ENCODE results near the gene C10orf95.

The C10orf95 gene

DNA sequence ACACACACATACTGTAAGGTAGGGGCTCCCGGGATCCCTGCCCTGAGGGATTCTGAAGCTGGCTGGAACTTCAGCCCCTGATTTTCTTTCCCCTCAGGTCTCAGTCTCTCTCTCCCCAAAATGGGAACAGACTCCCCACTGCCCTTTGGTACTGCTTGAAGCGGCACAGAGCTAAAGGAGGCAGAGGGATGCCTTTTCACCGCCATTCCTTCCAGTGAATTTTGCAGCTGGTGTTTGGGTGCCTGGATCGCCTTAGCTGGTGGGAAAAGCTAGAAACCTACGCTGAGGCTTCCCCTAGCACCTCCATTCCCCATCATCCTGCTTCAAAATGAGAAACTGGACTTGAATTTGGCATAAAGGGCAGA is 16.2 kb downstream of the C10orf95 start:
- no peak overlapping the region for H3K4me3 ChIP-seq (ENCODE audit: low read depth, low read length)
- TF ChIP-seq, protein P1, sequence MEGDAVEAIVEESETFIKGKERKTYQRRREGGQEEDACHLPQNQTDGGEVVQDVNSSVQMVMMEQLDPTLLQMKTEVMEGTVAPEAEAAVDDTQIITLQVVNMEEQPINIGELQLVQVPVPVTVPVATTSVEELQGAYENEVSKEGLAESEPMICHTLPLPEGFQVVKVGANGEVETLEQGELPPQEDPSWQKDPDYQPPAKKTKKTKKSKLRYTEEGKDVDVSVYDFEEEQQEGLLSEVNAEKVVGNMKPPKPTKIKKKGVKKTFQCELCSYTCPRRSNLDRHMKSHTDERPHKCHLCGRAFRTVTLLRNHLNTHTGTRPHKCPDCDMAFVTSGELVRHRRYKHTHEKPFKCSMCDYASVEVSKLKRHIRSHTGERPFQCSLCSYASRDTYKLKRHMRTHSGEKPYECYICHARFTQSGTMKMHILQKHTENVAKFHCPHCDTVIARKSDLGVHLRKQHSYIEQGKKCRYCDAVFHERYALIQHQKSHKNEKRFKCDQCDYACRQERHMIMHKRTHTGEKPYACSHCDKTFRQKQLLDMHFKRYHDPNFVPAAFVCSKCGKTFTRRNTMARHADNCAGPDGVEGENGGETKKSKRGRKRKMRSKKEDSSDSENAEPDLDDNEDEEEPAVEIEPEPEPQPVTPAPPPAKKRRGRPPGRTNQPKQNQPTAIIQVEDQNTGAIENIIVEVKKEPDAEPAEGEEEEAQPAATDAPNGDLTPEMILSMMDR (IDR thresholded peaks at IDR 0.05; ENCODE audit: control insufficient read depth, extremely low read depth, insufficient read depth), result no peak
- no peak for DNase-seq (ENCODE audit: low read depth)

DNA sequence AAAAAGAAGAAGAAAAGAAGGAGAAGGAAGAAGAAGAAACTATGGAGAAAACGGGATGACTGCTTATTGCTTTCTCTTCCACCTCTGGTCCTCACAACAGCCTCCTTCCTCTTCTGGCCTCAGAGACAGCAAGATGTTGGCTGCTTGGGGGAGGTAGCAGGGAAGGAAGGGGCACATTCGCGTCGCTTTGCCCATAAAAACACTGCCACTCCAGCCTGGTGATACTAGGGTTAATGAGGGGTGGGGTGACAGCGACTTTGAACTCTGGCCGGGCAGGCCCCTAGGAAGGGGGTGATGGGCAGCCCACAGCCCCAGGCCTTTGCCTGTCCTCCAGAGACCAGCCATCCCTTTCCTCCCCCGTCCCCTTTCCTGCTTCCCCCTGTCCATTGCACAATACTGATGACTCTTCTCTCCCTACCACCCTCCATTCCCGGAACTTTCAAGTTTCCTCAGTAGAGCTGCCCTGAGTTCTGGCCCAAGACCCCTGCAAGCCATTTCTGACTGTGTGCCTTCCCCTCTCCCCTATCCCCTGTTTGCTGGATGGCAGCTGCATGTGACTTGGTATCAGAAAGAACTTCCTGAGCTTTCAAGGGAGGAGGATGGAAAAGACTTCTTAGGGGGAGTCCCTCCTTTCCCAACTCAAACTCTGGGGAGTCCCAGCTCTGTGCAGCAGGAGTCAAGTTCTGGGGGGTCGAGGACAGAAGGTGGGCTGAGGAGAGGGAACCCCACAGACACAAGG is 16.8 kb downstream of the C10orf95 start:
- TF ChIP-seq, protein P1 (IDR thresholded peaks at IDR 0.05; ENCODE audit: control insufficient read depth, extremely low read depth, insufficient read depth), result no peak
- no peak overlapping the region for H3K4me3 ChIP-seq (ENCODE audit: low read depth, low read length)
- DNase-seq (ENCODE audit: low read depth), result no peak

DNA sequence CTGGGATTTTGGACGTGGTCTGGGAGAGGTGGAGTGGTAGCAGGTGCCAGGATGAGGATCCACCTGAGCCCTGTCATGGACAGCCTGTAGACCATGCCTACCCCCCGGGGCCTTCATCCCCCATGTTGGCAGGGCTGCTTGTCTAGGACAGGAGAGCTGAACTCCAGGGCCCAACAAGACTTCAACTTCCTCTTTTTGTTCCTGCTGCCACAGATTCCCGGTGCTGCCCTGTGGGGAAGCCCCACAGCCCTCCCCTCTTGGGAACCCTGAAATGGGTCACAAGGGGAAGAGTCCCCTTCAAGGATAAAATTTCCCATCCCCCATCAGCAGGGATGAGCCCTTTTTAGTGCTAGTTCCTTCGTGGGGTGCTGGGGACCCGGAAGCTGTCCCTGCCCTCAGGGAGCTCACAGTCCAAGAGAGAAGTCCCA is 17.7 kb downstream of the C10orf95 start:
- no peak overlapping the region for H3K4me3 ChIP-seq (ENCODE audit: low read depth, low read length)
- TF ChIP-seq, protein P1 (IDR thresholded peaks at IDR 0.05; ENCODE audit: control insufficient read depth, extremely low read depth, insufficient read depth), result no peak
- DNase-seq (ENCODE audit: low read depth), result no peak

DNA sequence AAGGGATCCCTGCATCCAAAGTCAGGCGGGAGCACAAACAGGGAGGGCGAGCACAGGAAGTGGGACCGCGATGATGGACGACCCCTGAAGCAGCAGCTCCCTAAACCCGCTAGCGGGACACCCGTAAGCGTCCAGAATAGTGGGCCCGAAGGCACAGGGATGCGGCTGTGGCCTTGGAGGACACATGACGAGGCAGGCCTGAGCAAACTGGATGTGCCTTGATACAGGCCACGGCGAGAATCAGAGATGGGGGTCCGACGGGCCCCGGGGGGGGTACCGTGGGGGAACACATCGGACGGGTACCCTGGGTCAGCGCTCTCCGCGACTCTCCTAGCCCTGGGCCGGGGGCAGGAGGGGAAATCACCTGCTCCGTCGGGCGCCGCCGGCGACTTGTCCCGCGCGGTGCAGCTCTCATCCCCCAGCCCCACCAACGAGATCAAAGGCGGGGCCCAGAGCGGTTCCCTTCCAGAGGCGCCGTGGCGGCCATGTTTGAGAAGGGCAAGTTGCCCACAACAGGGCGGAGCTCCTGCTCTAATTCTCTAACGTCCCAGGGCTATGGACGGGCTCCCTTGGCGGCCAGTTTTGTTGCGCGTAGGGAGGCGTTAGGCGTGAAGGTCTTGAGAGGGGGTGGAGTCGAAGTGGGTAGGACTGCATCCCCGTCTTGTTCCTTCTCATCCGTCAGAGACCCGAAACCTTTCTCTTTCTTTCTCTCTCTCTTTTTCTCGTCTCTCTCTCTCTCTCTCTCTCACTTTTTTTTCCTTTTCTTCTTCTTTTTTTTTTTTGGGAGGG is 19.0 kb downstream of the C10orf95 start, which contains the start of gene CUEDC2:
TSS of gene CUEDC2 (minus strand) at position 413 of the 789 bp plus-strand sequence. CDS start 7,386 bp downstream, outside the sequence.
- TF ChIP-seq, protein P1 (IDR thresholded peaks at IDR 0.05; ENCODE audit: control insufficient read depth, extremely low read depth, insufficient read depth), result no peak
- H3K4me3 ChIP-seq (ENCODE audit: low read depth, low read length), result peak within 1 kb of the TSS; percentile 68
- DNase-seq (ENCODE audit: low read depth), result peak; percentile 90

DNA sequence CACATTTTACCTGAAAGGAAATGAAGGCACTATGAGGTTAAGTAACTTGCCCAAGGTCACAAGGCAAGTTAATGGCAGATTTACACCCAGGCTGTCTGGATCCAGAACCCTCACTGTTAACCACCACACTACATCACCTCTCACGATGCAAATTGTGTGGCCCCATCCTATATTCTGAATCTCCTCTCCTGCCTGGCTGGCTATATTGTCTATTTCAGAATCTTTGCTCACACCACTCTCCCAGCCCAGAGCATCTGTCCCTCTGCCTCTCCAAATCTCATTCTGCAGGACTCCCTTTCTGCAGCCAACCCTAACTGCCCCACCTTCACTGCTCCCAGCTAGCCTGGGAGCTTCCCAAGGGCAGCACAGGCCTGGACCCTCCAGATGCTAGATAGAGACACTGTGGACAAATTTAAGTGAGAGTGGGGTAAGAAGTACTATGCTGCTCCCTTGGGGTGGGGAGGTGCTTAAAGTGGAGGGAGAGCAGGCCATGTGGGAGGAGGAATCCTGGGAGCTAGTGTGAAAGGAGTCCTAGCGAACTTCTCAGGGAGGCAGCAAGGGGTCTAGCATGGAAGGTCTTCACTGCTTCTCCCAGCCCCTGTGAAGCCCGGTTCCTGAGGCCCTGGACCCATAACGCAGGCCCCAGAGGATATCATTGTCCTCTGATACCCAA is 19.8 kb downstream of the C10orf95 start:
- H3K4me3 ChIP-seq (ENCODE audit: low read depth, low read length), result peak overlapping the region; percentile 68
- no peak for DNase-seq (ENCODE audit: low read depth)
- TF ChIP-seq, protein P1 (IDR thresholded peaks at IDR 0.05; ENCODE audit: control insufficient read depth, extremely low read depth, insufficient read depth), result no peak

DNA sequence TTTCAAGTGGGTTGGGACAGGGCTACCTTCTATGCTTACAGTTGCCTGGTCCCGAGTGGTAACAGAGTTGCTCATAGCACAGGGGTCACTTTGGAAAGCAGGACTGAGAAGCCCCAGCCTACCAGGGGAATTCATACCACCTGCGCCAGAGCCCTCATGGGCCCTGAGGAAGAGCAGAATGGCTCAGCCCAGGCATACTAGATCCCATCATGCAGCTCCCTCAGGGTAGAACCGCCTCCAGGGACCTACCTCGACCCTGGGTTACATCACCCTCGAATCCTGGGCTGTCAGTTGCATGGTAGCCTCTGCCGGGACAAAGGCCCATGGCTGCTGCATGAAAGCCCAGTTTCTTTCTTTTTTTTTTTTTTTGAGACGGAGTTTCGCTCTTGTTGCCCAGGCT is 21.9 kb downstream of the C10orf95 start:
- TF ChIP-seq, protein P1 (IDR thresholded peaks at IDR 0.05; ENCODE audit: control insufficient read depth, extremely low read depth, insufficient read depth), result no peak
- no peak overlapping the region for H3K4me3 ChIP-seq (ENCODE audit: low read depth, low read length)
- DNase-seq (ENCODE audit: low read depth), result no peak

Measured in LNCaP clone FGC (cell line).